Kidney epithelial cell (primary cell): ENCODE measurements around the gene DUS3L. TPM values are rescaled to one million over a fixed set of nuclear protein-coding genes. Genes with fewer than 3 reads are reported as not detected.
A peak's percentile ranks its signal among the peaks of the same experiment; 100 is the strongest.

Source experiments
- DNase-seq: peaks from one replicate; pipeline ENCODE4 v3.0.0-alpha.2; 2010; ENCODE audit warnings: low read depth
- H3K27me3 ChIP-seq: 2 replicates; pipeline ENCODE4 v1.6.0; 2011; ENCODE audit warnings: low read length; ENCODE audit not compliant: control insufficient read depth, insufficient read depth
- H3K36me3 ChIP-seq: 2 replicates; pipeline ENCODE4 v1.5.1; 2011; ENCODE audit warnings: low read length; ENCODE audit not compliant: control insufficient read depth, insufficient read depth
- H3K4me3 ChIP-seq: 2 replicates; pipeline ENCODE4 v1.5.1; 2011; ENCODE audit warnings: low read depth, mild to moderate bottlenecking, control low read depth, low read length
- CTCF ChIP-seq: IDR thresholded peaks from 2 replicates; pipeline ENCODE4 v1.5.1; 2011; ENCODE audit warnings: mild to moderate bottlenecking, moderate library complexity, low read length, control low read depth, inconsistent platforms; ENCODE audit not compliant: insufficient read depth, poor library complexity, severe bottlenecking
- total RNA-seq: library from RNA; depleted of rRNA; stranded (reverse); fragments of >200 nt; gene quantifications from 2 replicates; pipeline ENCODE4 v1.2.3, GENCODE V29; 2015

The DUS3L gene
- total RNA-seq, 1 donor from 2014 or later: 43.4 TPM

GRCh38 chr19:5808120-5808816 lies 17.3 kb upstream of the DUS3L start:
- DNase-seq: no peak
- Histone ChIP-seq H3K4me3 (no peak overlapping the region), H3K27me3 (peaks cover 25% of the 10 kb centered on the region), H3K36me3 (no peaks in the 10 kb centered on the region)
- no peak for TF ChIP-seq CTCF

- Histone ChIP-seq H3K27me3 (peaks cover 32% of the 10 kb centered on the region), H3K4me3 (no peak overlapping the region), H3K36me3 (no peaks in the 10 kb centered on the region)
- DNase-seq: no peak
- no peak for TF ChIP-seq CTCF
Measured at GRCh38 chr19:5806905-5807304, 15.9 kb upstream of the DUS3L start.

- Histone ChIP-seq H3K4me3 (no peak overlapping the region), H3K36me3 (no peaks in the 10 kb centered on the region), H3K27me3 (peaks cover 33% of the 10 kb centered on the region)
- no peak for DNase-seq
- no peak for TF ChIP-seq CTCF
Measured at GRCh38 chr19:5806133-5806489, 15.1 kb upstream of the DUS3L start.

- Histone ChIP-seq H3K4me3 (peak overlapping the region; percentile 10), H3K36me3 (no peaks in the 10 kb centered on the region), H3K27me3 (peaks cover 33% of the 10 kb centered on the region)
- no peak for DNase-seq
- TF ChIP-seq CTCF: peak; percentile 77
Measured at GRCh38 chr19:5805462-5806132, 14.6 kb upstream of the DUS3L start.

- no peak for DNase-seq
- TF ChIP-seq CTCF: no peak
- Histone ChIP-seq H3K4me3 (peak within 1 kb of the TSS; percentile 10), H3K36me3 (no peaks in the 10 kb centered on the region), H3K27me3 (peaks cover 33% of the 10 kb centered on the region)
Measured at GRCh38 chr19:5804516-5805461, 13.8 kb upstream of the DUS3L start, which contains the start of gene NRTN. Gene NRTN (plus strand): TSS chr19:5805067. CDS start chr19:5824166, 19,099 bp downstream.
